Loucy (cell line): ENCODE results near the gene ASB4.

Source experiments
- H2AFZ ChIP-seq: fragments of 200-600 bp; sonication (generic); 2 replicates; pipeline ENCODE4 v1.6.0; 2016; ENCODE audit warnings: antibody characterized with exemption, mild to moderate bottlenecking, low read length, moderate library complexity
- H3F3A ChIP-seq: fragments of 200-600 bp; 2 replicates; pipeline ENCODE4 v1.6.0; 2016; ENCODE audit warnings: antibody characterized with exemption, low read depth, mild to moderate bottlenecking
- H3K27me3 ChIP-seq: fragments of 200-600 bp; sonication (generic); 2 replicates; pipeline ENCODE4 v1.6.1; 2014; ENCODE audit warnings: low read length, mild to moderate bottlenecking; ENCODE audit not compliant: insufficient read depth, poor library complexity, severe bottlenecking
- H3K36me3 ChIP-seq: fragments of 200-600 bp; sonication (generic); 2 replicates; pipeline ENCODE4 v1.6.1; 2016; ENCODE audit warnings: low read length; ENCODE audit not compliant: insufficient read depth
- H3K4me1 ChIP-seq: fragments of 200-600 bp; sonication (generic); 2 replicates; pipeline ENCODE4 v1.5.1; 2014; ENCODE audit warnings: low read length, mild to moderate bottlenecking; ENCODE audit not compliant: insufficient read depth, poor library complexity, severe bottlenecking
- H3K4me2 ChIP-seq: fragments of 200-600 bp; sonication (generic); 2 replicates; pipeline ENCODE4 v1.6.0; 2014; ENCODE audit warnings: antibody characterized with exemption, low read length, low read depth, mild to moderate bottlenecking; ENCODE audit not compliant: poor library complexity, severe bottlenecking
- H3K4me3 ChIP-seq: fragments of 200-600 bp; sonication (generic); 2 replicates; pipeline ENCODE4 v1.5.1; 2014; ENCODE audit warnings: low read length, mild to moderate bottlenecking, mixed read lengths; ENCODE audit not compliant: poor library complexity, severe bottlenecking
- H3K79me2 ChIP-seq: fragments of 200-600 bp; sonication (generic); 2 replicates; pipeline ENCODE4 v1.6.1; 2014; ENCODE audit warnings: low read length; ENCODE audit not compliant: insufficient read depth
- H3K9ac ChIP-seq: fragments of 200-600 bp; sonication (generic); 2 replicates; pipeline ENCODE4 v1.6.0; 2014; ENCODE audit warnings: mild to moderate bottlenecking, low read depth, low read length, moderate library complexity; ENCODE audit not compliant: poor library complexity, severe bottlenecking
- H3K9me2 ChIP-seq: fragments of 200-600 bp; sonication (generic); replicated peaks from 2 replicates; pipeline ENCODE4 v1.6.1; 2016; ENCODE audit warnings: low read depth, low read length, mixed read lengths
- H3K9me3 ChIP-seq: fragments of 200-600 bp; sonication (generic); 2 replicates; pipeline ENCODE4 v1.6.1; 2014; ENCODE audit warnings: mild to moderate bottlenecking, antibody characterized with exemption, low read length, low read depth; ENCODE audit not compliant: insufficient read depth
- H4K20me1 ChIP-seq: fragments of 200-600 bp; sonication (generic); 2 replicates; pipeline ENCODE4 v1.6.0; 2014; ENCODE audit warnings: antibody characterized with exemption, low read length, mild to moderate bottlenecking; ENCODE audit not compliant: insufficient read depth, poor library complexity, severe bottlenecking
- EZH2phosphoT487 ChIP-seq: fragments of 200-600 bp; IDR thresholded peaks from 2 replicates; pipeline ENCODE4 v1.6.1; 2018; ENCODE audit warnings: antibody characterized with exemption, mild to moderate bottlenecking, moderate library complexity, borderline replicate concordance
- TF ChIP-seq, protein P1 (sequence below): fragments of 200-600 bp; sonication (generic); conservative IDR thresholded peaks from 2 replicates; pipeline ENCODE4 v1.5.1; 2014; ENCODE audit warnings: mild to moderate bottlenecking, antibody characterized with exemption, low read length

The ASB4 gene

GRCh38 chr7:95517870-95518269 is 32.1 kb downstream of the ASB4 start:
- H3K4me2 ChIP-seq, result no peak overlapping the region
- no peak overlapping the region for H3K4me3 ChIP-seq
- no peak overlapping the region for H3K9ac ChIP-seq
- no peaks in the 10 kb centered on the region for H3K9me3 ChIP-seq
- H3K79me2 ChIP-seq, result no peaks in the 10 kb centered on the region
- H3K9me2 ChIP-seq, result no peaks in the 10 kb centered on the region
- H3F3A ChIP-seq, result no peaks in the 10 kb centered on the region
- H3K27me3 ChIP-seq, result no peaks in the 10 kb centered on the region
- 0 out of 2 replicates have a peak overlapping the region, but pooled peaks have one; percentile 13 for H2AFZ ChIP-seq
- peaks cover 7% of the 10 kb centered on the region for H3K4me1 ChIP-seq
- TF ChIP-seq EZH2phosphoT487, result no peak
- TF ChIP-seq, protein P1, sequence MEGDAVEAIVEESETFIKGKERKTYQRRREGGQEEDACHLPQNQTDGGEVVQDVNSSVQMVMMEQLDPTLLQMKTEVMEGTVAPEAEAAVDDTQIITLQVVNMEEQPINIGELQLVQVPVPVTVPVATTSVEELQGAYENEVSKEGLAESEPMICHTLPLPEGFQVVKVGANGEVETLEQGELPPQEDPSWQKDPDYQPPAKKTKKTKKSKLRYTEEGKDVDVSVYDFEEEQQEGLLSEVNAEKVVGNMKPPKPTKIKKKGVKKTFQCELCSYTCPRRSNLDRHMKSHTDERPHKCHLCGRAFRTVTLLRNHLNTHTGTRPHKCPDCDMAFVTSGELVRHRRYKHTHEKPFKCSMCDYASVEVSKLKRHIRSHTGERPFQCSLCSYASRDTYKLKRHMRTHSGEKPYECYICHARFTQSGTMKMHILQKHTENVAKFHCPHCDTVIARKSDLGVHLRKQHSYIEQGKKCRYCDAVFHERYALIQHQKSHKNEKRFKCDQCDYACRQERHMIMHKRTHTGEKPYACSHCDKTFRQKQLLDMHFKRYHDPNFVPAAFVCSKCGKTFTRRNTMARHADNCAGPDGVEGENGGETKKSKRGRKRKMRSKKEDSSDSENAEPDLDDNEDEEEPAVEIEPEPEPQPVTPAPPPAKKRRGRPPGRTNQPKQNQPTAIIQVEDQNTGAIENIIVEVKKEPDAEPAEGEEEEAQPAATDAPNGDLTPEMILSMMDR, result no peak
- no peaks in the 10 kb centered on the region for H4K20me1 ChIP-seq
- H3K36me3 ChIP-seq, result no peaks in the 10 kb centered on the region

DNA sequence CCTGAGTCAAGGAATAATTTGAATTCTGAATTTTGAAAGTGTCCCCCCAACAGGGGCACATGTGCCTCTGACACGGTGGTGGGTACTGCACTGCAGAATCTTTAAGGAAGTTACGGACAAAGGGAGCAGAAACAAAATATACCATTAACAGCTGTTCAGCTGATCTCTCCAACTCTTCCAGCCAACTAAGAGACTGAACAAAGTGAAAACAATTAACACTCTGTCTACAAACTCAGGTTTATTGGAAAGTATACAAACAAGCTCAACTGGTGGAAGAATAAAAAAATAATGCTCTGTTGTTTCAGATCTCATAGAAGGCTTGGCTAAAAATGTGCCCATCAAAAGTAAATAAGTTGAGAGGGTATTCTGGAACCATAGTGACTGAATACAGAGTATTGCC is 34.4 kb downstream of the ASB4 start:
- Histone ChIP-seq H3K36me3 (no peaks in the 10 kb centered on the region), H3K4me3 (no peak overlapping the region), H3K9me2 (no peaks in the 10 kb centered on the region), H3K9ac (no peak overlapping the region), H3K4me1 (peaks cover 7% of the 10 kb centered on the region), H3F3A (no peaks in the 10 kb centered on the region), H2AFZ (no peak overlapping the region), H3K9me3 (no peaks in the 10 kb centered on the region), H3K79me2 (no peaks in the 10 kb centered on the region), H3K27me3 (no peaks in the 10 kb centered on the region), H4K20me1 (no peaks in the 10 kb centered on the region), H3K4me2 (no peak overlapping the region)
- TF ChIP-seq, protein P1, result no peak
- TF ChIP-seq EZH2phosphoT487, result no peak

GRCh38 chr7:95525503-95525902 is 39.8 kb downstream of the ASB4 start:
- Histone ChIP-seq H3K4me2 (no peak overlapping the region), H3K36me3 (no peaks in the 10 kb centered on the region), H3K79me2 (no peaks in the 10 kb centered on the region), H3K9me3 (no peaks in the 10 kb centered on the region), H3K4me3 (no peak overlapping the region), H2AFZ (0 out of 2 replicates have a peak overlapping the region, but pooled peaks have one; percentile 17), H4K20me1 (no peaks in the 10 kb centered on the region), H3K4me1 (no peaks in the 10 kb centered on the region), H3K27me3 (no peaks in the 10 kb centered on the region), H3K9ac (no peak overlapping the region), H3F3A (no peaks in the 10 kb centered on the region), H3K9me2 (no peaks in the 10 kb centered on the region)
- no peak for TF ChIP-seq EZH2phosphoT487
- TF ChIP-seq, protein P1, result no peak
